ENCODE data around the gene RGS9. TPM values are rescaled to one million over a fixed set of nuclear protein-coding genes. Genes with fewer than 3 reads are reported as not detected.

RGS9 gene
- total and polyA plus RNA-seq, 2 donors (not counting 1 experiment from before 2014, with no cell fraction given), result 1.6 to 1.7 TPM

GRCh38 chr17:65236321-65236720 lies 99.2 kb downstream of the RGS9 start:
- Histone ChIP-seq H3K27me3 (ENCODE audit: control insufficient read depth, insufficient read depth, low read length) (no peaks in the 10 kb centered on the region), H4K20me1 (ENCODE audit: control insufficient read depth, extremely low read depth, insufficient read depth, low read length) (no peaks in the 10 kb centered on the region), H2AFZ (ENCODE audit: low read length) (no peak overlapping the region), H3K4me3 (replicated peaks in 1 of 4; ENCODE audit: control extremely low read depth in 1 of 4, insufficient read depth in 1 of 4, low read depth in 3 of 4, low read length in 4 of 4) (no peak overlapping the region), H3K4me1 (ENCODE audit: control insufficient read depth, extremely low read depth, insufficient read depth, low read length) (no peaks in the 10 kb centered on the region), H3K9me3 (ENCODE audit: control insufficient read depth, insufficient read depth, low read depth, low read length) (no peaks in the 10 kb centered on the region), H3K79me2 (ENCODE audit: control insufficient read depth, insufficient read depth, low read length) (no peaks in the 10 kb centered on the region), H3K4me2 (ENCODE audit: extremely low read depth, insufficient read depth, low read length) (no peak overlapping the region), H3K36me3 (ENCODE audit: control insufficient read depth, insufficient read depth, low read length) (no peaks in the 10 kb centered on the region), H3K27ac (ENCODE audit: insufficient read depth, low read length) (no peak overlapping the region), H3K9ac (ENCODE audit: insufficient read depth, low read length) (no peak overlapping the region)
- DNase-seq (ENCODE audit: low read depth in 2 of 2), result no peak
- TF ChIP-seq EZH2 (IDR thresholded peaks at IDR 0.05; ENCODE audit: low read length, missing control alignments) (no peak), CTCF (conservative IDR thresholded peaks at IDR 0.05 in 1 of 2, IDR thresholded peaks at IDR 0.05 in 1 of 2; ENCODE audit: low read depth in 1 of 2, low read length in 2 of 2) (no peak)

GRCh38 chr17:65243838-65244625 lies 106.9 kb downstream of the RGS9 start:
- Histone ChIP-seq H2AFZ (ENCODE audit: low read length) (no peak overlapping the region), H3K27me3 (ENCODE audit: control insufficient read depth, insufficient read depth, low read length) (no peaks in the 10 kb centered on the region), H3K36me3 (ENCODE audit: control insufficient read depth, insufficient read depth, low read length) (no peaks in the 10 kb centered on the region), H3K79me2 (ENCODE audit: control insufficient read depth, insufficient read depth, low read length) (no peaks in the 10 kb centered on the region), H3K4me3 (replicated peaks in 1 of 4; ENCODE audit: control extremely low read depth in 1 of 4, insufficient read depth in 1 of 4, low read depth in 3 of 4, low read length in 4 of 4) (no peak overlapping the region), H3K4me2 (ENCODE audit: extremely low read depth, insufficient read depth, low read length) (peak overlapping the region; percentile 40), H3K9ac (ENCODE audit: insufficient read depth, low read length) (no peak overlapping the region), H3K4me1 (ENCODE audit: control insufficient read depth, extremely low read depth, insufficient read depth, low read length) (no peaks in the 10 kb centered on the region), H3K27ac (ENCODE audit: insufficient read depth, low read length) (no peak overlapping the region), H3K9me3 (ENCODE audit: control insufficient read depth, insufficient read depth, low read depth, low read length) (no peaks in the 10 kb centered on the region), H4K20me1 (ENCODE audit: control insufficient read depth, extremely low read depth, insufficient read depth, low read length) (no peaks in the 10 kb centered on the region)
- DNase-seq (ENCODE audit: low read depth in 2 of 2), result peak; percentile 36 to 72
- TF ChIP-seq EZH2 (IDR thresholded peaks at IDR 0.05; ENCODE audit: low read length, missing control alignments) (no peak), CTCF (conservative IDR thresholded peaks at IDR 0.05 in 1 of 2, IDR thresholded peaks at IDR 0.05 in 1 of 2; ENCODE audit: low read depth in 1 of 2, low read length in 2 of 2) (no peak)

- no peak for DNase-seq (ENCODE audit: low read depth in 2 of 2)
- H3K4me2 ChIP-seq (ENCODE audit: extremely low read depth, insufficient read depth, low read length), result no peak overlapping the region
- H3K36me3 ChIP-seq (ENCODE audit: control insufficient read depth, insufficient read depth, low read length), result no peaks in the 10 kb centered on the region
- H4K20me1 ChIP-seq (ENCODE audit: control insufficient read depth, extremely low read depth, insufficient read depth, low read length), result no peaks in the 10 kb centered on the region
- no peak overlapping the region for H2AFZ ChIP-seq (ENCODE audit: low read length)
- no peaks in the 10 kb centered on the region for H3K79me2 ChIP-seq (ENCODE audit: control insufficient read depth, insufficient read depth, low read length)
- H3K4me1 ChIP-seq (ENCODE audit: control insufficient read depth, extremely low read depth, insufficient read depth, low read length), result no peaks in the 10 kb centered on the region
- no peak overlapping the region for H3K9ac ChIP-seq (ENCODE audit: insufficient read depth, low read length)
- H3K4me3 ChIP-seq (replicated peaks in 1 of 4; ENCODE audit: control extremely low read depth in 1 of 4, insufficient read depth in 1 of 4, low read depth in 3 of 4, low read length in 4 of 4), result no peak overlapping the region
- no peak overlapping the region for H3K27ac ChIP-seq (ENCODE audit: insufficient read depth, low read length)
- no peaks in the 10 kb centered on the region for H3K9me3 ChIP-seq (ENCODE audit: control insufficient read depth, insufficient read depth, low read depth, low read length)
- H3K27me3 ChIP-seq (ENCODE audit: control insufficient read depth, insufficient read depth, low read length), result peaks cover under 1% of the 10 kb centered on the region
- TF ChIP-seq CTCF (conservative IDR thresholded peaks at IDR 0.05 in 1 of 2, IDR thresholded peaks at IDR 0.05 in 1 of 2; ENCODE audit: low read depth in 1 of 2, low read length in 2 of 2), result no peak
- TF ChIP-seq EZH2 (IDR thresholded peaks at IDR 0.05; ENCODE audit: low read length, missing control alignments), result no peak
These were observed 109.1 kb downstream of the RGS9 start for GRCh38 chr17:65246252-65246651.

Measured in fibroblast of lung (primary cell).